ENCODE data around the gene UMODL1.
A peak's percentile ranks its signal among the peaks of the same experiment; 100 is the strongest.

Gene UMODL1

DNA sequence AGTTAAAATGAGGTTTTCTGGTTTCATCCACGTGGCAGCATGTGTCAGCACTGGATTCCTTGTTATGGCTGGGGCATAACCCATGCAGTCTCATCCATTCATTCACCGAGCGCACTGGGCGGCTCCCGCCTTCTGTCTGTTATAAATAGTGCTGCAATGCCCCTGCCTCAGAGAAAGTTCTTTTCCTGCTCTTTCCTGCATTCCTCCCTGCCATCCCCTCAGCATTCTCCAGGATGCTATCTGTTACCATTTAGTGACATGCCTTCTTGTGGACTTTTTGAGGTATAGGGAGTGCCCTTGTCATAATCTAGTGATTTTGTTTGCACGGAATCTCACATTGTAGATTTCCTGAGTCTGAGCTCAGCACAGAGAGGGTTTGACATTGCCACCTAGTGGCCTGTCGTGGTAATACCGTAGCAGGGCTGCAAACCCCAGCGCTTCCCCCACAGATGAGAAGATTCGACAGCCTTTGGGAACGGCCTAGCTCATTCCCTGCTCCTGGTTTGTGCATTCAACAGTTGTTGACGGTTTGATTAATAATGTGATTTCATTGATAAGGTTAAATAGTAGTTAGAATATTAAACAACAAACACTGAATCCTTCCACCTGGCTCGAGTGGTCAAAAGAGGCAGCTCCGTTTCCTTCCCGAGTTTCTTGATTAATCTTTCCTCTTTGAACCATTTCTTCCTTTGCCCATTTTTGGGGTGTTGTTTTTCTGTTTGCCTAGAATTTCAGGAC is 46.3 kb downstream of the UMODL1 start:
- peak in 11 of 14 donors; percentile 38 to 72 (median 66) for DNase-seq

DNA sequence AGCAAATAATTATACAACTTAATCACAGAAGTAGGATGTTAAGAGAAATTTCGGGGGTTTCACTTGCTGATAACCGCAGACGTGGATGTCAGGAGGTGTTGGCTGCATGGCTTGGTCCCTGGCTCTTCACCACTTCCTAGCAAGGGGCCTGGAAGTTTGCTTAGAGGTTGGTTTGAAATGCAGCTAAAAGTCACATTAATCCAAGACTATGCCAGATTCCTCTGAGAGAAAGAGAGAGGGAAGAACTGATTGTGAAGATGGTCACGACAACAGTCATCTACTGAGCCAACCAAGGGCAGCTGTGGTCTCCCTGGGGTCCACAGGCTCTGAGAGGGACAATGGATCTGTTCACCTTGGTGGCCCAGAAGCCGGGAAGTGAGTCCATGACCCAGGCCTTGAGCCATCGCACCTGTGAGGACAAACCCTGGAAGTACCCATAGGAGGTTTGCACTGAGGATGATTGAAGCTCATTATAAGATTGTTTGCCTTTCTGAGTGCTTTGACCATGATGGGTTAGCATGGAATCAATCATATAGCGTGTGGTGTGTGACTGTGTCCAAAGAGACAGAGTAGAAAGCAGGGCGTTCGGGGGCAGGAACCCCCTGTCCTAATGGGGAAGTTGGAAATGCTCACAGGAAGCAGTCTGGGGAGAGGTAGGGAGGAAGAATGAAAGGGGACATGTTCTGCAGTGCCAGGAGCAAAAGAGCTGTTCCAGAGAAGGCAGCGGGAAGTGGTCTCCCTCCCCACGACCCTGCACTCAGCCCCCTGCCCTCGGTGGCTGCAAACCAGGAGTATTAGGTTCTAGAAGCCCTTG is 47.1 kb downstream of the UMODL1 start:
- DNase-seq, result no peak

DNA sequence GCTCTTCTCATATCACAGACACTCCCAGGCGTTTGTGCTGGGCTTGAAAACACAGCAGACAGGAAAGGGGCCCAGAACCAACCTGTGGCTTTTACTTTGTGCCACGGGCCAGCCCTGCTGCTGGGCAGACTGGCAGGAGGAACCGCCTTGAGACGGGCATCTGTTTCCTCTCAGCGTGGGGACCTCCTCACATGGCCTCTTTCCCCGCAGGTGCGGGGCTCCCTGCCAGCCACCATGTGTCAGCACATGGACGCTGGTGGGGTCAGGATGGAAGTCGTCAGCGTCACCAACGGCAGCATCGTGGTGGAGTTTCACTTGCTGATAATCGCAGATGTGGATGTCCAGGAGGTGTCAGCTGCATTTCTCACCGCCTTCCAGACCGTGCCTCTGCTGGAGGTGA is 47.8 kb downstream of the UMODL1 start:
- DNase-seq, result peak in 6 of 14 donors; percentile 7 to 37 (median 22)

DNA sequence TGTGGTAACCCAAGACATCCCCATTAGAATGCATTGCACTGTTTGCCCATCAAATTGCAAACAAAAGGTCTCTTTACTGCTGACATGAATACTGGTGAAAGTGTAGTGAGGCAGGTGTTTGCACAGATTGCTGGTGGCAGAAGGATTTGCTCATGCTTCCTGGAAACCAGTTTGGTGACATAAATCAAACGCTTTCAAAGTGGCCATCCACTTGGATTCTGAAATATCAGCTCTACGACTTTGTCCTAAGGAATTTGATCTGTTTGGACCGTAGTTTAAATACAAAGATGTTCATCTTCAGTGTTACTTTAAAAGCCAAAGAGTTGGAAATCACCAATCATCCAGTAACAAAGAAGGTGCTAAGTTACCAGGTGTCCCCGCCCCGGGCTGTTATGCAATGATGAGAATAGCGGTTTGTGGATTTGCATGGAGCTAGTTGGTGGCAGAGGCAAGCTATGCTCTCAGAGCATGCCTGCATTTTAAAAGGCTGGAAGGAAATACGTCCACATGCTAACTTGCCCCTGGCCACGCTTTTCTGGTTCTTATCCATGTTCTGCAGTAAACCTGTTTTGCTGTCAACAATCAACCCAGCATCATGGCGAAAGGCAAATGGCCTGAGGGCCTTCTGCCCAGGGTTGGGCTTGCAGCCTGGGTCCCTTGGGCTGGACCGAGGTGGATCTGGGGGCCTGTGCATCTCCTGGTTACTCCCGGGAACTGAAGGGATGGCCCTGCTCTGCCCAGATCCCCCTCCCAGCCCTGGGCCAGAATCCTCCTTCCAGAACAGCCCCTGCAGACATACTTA is 49.2 kb downstream of the UMODL1 start:
- DNase-seq, result no peak

DNA sequence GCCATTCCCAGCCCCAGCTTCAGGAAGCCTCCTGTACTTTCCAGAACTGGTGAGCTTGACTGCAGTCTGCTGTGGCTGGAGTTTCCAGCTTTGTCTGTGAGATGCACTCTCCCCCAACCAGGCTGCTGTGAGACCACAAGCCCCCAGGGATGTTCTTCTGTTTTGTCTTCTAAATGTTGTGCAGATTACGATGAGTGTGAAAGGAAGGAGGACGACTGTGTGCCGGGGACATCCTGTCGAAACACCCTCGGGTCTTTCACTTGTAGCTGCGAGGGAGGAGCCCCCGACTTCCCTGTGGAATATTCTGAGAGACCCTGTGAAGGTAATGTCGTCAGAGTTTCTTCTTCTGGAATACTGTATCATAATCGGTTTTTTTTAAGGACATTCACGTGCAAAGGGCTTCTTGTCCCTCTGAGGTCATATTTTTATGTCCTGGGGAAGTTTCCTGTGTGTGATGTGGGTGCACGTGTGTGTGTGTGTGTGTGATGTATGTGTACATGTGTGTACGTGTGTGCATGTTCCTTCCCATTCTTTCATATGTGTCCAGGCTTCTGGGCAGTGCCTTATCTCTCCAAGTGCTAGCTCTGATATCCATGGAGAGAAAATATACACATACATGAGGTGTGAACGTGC is 49.9 kb downstream of the UMODL1 start:
- DNase-seq, result no peak

DNA sequence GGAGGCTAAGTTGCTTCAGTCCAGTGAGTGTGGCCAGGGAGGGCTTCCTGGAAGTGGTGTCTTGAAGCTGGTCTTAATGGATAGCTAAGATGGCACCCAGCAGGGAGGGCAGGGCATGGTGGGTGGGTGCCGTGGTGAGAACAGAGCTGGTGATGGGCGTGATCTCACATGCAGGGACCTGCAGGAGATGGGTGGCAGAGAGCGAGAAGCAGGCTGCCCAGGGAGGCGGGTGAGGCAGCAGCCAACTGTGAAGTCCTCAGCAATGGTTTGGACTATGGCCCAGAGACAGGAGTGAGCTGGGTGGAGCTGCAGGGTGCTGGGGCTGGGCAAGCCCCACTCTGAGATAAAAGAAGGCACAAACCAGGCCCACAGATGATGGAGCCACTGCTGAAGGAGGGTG is 50.7 kb downstream of the UMODL1 start:
- DNase-seq, result no peak

DNA sequence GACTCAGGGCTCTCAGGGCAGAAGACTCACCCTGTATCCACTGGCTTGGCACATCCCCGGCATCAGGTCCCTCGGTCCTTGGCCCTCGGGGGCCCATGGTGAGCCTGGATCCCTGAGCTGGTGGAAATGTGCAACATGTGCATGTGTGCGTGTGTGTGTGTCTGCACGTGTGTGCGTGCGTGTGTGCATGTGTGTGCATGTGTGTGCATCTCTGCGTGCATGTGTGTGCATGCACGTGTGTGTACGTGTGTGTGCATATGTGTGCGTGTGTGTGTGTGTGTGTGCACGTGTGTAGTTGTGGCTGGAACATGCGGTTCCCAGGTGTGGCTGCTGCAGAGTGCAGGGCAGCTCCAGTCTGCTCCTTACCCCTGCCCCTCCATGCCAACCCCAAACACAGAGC is 51.3 kb downstream of the UMODL1 start:
- no peak for DNase-seq

DNA sequence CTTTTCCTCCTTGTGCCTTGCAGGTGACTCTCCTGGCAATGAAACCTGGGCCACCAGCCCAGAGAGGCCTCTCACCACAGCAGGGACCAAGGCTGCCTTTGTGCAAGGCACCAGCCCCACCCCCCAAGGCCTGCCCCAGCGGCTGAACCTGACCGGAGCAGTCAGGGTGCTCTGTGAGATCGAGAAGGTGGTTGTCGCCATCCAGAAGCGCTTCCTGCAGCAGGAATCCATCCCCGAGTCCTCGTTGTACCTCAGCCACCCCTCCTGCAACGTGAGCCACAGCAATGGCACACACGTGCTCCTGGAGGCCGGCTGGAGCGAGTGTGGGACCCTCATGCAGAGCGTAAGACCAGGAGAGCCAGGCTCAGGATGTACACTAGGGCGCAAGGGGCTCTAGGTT is 51.7 kb downstream of the UMODL1 start:
- DNase-seq, result no peak

DNA sequence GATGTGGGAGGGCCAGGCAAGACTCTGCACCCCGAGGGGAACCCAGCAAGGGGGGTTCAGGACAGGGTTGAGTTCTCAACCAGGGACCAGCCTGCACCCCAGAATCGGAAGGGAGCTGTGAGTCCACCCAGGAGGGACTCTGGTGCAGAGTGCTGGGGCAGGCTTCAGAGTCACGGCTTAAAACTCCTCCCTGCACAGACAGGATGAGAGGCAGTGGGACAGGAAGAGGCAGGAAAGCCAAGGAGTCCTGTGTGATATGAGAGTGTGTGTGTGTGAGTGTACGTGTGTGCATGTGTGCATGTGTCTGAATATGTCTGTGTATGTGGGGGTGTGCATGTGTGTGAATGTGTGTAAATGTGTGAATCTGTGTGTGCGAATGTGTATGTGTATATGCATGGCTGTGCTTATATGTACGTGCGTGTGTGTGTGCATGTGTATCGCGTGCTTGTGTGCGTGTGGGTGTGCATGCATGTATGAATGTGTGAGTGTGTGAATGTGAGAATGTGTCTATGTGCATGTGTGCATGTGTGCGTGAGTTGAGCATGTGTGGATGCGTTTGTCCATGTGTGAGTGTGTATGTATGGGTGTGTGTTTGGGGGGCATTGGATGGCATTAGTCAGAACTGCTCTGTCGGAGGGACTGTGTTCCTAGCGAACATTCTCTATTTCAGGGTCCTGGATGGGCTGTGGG is 52.2 kb downstream of the UMODL1 start:
- no peak for DNase-seq

DNA sequence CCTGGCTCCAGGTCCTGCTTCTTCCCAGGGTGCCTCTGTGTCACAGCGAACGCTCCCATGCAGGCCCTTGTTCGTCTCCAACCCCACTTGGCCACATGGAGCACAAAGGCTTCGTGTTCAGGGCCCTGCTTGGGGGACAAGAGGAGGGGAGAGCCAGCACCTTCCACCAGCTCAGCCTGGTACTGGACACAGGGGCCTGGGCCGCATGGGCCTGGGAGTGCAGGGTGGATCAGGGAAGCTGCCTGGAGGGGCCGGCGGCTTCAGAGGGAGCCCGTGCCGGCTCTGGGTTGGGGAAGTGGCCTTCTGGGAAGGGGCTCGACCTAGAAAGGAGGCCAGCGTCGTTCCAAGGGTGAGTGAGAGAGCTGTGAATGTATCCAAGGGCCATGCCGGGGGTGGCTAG is 53.0 kb downstream of the UMODL1 start:
- DNase-seq, result no peak

DNA sequence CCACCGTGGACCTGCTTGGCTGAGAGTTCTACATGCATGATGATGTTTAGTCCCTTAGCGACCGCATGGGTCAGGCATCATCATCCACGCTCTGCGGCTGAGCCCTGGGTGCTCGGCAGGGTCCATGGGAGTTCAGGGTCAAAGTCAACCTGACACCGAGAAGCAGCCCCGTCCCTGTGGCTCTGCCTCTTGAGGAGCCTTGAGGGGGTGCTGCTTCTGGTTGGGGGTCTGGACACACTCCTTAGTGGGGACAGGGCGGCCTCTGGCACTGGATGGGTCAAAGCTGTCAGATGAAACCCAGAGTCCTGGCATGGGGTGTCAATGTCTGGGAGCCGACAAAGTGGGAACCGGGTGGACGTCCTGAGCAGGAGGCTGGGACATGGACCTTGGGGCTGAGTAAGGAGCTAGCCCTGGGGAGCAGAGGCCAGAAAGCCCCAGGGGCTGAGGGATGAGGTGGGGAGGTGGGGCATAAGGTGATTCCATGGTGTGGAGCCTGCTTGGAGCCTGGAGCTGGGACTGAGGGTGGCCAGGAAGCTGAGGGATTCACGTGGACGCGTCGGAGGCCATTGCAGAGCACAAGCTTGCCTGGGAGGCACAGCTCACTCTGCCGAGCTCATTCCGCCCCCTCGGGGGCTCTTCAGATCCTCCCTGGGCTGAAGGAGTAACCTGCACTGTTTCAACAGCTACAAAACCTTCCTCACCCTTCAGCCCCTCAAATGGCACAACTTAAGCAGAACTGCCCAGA is 53.9 kb downstream of the UMODL1 start:
- no peak for DNase-seq

DNA sequence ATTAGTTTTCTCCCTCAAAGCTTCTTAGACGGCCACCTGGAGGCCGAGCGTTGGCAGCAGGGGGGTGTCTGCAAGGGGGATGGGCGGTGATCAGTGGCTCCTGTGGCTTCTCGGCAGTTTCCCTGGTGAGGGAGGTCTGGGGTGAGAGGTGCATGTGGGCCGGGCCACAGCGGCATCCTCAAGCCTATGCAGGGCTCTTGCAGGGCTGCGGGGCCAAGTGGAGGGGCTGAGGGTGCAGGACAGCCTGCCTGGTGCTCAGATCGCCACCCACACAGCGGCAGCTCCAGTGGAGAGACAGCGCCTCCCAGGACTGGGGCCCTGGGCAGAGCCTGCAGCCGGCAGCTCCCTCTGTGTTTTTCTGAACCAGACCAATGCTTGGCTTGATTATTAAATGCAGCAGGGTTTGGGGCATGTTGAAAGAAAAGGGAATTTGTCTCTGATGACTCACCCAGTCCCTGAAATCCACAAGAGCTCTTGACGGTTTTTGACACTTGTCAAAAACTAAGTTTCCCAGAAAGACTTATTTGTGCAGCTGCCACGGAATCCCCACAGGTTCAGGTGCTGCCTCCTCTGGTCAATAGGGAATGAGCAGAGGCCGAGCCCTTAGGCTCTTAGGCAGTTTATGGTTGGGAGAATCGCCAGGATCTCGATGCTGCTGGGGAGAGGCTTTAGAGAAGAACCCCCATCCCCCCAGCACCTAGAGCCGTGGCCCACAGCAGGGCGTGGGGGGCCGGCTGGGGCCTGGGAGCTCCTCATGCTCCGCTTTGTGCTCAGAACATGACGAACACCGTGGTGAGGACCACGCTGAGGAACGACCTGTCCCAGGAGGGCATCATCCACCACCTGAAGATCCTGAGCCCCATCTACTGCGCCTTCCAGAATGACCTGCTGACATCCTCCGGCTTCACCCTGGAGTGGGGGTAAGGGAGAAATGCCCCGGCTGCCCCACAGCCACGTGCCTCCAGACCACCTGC is 54.7 kb downstream of the UMODL1 start:
- no peak for DNase-seq

DNA sequence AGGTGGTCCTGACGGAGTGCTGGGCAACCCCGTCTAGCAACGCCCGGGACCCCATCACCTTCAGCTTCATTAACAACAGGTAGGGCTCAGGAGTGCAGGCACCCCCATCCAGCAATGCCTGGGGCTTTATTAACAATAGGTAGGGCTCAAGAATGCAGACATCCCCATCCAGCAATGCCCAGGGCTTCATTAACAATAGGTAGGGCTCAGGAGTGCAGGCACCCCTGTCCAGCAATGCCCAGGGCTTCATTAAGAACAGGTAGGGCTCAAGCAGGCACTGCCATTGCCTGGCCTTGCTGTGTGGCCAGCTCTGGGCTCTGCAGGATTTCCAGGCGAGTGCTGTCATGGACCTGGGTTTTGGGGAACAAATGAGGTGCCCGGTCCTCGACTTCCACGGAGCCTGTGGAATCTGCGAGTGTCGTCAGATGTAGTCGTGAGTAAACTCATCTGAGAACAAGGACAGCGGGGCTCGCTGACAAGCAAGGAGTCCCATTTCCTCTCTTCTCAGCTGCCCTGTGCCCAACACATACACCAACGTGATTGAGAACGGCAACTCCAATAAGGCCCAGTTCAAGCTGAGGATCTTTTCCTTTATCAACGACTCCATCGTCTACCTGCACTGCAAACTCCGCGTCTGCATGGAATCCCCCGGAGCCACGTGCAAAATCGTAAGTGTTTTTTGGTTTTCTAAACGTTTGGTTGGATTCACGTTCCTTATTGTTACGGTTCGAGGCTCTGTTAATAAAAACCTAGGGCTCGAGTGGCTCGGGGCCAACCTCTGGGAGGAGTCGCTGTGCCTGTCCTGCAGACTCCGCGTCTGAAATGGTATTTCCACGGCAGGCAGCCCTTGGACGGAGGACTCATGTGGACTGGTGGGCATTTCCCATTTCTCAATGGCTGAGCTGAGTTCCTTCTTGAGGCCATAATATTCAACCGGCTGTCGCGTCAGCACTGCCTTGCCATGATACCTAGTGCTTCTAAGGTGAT is 56.3 kb downstream of the UMODL1 start:
- no peak for DNase-seq

DNA sequence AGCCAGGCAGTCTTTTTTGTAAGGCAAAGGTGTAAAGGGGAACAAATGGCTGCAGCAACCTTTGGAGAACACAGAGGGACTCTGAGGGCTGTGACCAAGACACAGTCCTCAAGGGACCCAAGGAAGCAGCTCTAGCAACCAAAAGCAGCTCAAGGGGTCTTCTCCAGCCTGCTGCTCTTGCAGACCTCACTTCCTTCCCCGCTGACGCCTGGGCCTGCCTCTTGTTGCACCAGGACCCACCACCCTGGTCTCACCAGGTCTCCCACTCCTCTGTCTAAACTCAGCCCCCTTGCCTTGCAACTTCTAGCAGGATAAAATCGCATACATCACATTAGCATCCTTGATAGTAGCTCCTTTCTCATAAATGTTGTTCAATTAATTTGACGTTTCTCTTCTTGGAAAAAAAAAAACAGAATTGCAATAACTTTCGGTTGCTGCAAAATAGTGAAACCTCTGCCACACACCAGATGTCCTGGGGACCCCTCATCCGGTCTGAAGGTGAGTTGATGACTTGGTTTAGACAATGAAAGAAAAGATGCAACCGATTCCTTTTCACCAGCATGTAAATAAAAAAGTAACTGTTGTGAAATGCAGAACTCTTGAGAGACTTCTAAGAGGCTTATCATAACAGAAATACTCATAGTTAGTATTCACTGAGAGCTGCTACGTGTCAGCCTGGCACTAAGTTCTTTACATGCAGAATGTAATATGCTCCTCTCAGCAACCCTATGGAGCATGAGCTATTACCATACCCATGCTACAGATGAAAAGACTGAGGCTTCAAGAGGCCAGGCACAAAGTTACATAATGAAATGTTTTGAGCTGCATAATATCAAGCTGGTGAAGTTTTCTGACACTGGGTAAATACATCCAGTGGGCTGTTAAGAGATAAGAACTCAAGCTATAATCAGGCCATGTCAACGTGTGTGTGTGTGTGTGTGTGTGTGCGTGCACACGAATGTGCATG is 58.5 kb downstream of the UMODL1 start:
- DNase-seq, result no peak

DNA sequence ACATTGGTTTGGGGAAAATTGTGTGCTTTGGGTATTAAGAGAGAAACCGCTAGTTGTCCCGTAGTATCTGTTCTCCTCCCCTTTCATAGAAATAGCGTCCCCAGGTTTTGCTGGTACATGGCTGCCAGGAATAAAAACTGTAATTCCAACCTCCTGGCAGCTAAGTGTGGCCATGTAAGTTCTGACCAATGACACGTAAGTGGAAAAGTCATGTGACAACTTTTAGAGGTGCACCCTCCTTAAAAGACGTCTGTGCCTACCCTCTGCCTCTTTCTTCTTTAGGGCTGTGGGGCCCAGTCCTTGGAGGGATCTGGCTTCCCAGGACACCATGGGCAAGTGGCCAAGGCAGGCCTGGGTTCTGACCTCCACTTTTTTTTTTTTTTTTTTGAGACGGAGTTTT is 59.3 kb downstream of the UMODL1 start:
- DNase-seq, result no peak

DNA sequence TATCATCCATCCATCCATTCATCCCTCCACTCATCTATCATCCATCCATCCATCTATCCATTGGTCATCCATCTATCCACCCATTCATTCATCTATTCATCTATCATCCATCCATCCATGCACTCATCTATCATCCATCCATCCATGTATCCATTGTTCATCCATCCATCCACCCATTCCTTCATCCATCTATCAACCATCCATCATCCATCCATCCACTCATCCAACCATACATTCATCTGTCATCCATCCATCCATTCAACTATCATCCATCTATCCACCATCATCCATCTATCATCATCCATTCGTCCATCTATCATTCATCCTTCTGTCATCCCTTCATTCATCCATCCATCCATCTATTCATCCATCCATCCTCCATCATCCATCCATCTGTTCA is 61.1 kb downstream of the UMODL1 start:
- no peak for DNase-seq

DNA sequence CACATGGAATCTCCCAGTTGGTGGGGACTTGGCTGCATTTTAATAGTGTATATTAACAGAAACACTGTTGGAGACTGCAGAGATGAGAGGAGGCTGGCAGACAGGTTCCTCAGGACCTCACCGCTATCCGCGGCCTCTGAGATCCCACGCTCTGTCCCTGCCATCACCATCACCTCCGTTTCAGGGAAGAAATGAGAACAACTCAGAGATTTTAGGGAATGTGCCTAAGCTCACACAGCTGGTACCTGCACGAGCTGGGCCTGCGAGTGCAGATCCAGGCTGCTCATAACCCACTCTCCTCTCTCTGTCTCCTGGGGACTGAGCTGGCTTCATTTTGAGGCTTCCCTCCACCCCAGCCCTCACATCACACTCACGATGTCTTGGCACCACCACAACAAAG is 62.0 kb downstream of the UMODL1 start:
- DNase-seq, result no peak
